HEK293 (cell line): ENCODE measurements around the gene CAPN1.

ENCODE experiments used
- CTCF ChIA-PET: fragments of 350-600 bp; formaldehyde crosslinking; extraction: SDS; loops from one replicate; lab custom pipeline; 2021; ENCODE audit warnings: antibody characterized with exemption; lab: Yijun Ruan, JAX
- POLR2A ChIA-PET: fragments of 300-600 bp; formaldehyde crosslinking; extraction: SDS; loops from one replicate; lab custom pipeline; 2020; ENCODE audit warnings: antibody characterized with exemption, inconsistent platforms; lab: Yijun Ruan, JAX
- H3K27ac ChIP-seq: fragments of 200-500 bp; sonication (Bioruptor generic); 2 replicates; pipeline ENCODE4 v1.5.1; 2014; ENCODE audit warnings: low read depth, low read length, control low read depth, inconsistent platforms; ENCODE audit errors: extremely low read depth
- H3K36me3 ChIP-seq, 2 experiments: fragments of 200-500 bp in 1 of 2; sonication (Bioruptor generic) in 1 of 2; 1 replicate in 1 of 2; 2 replicates in 1 of 2; pipeline ENCODE4 v1.5.1; 2014 to 2017; ENCODE audit warnings: inconsistent platforms in 2 of 2, low read length in 2 of 2; ENCODE audit not compliant: control insufficient read depth in 2 of 2, insufficient read depth in 1 of 2
- H3K4me1 ChIP-seq: fragments of 200-500 bp; sonication (Bioruptor generic); 2 replicates; pipeline ENCODE4 v1.5.1; 2014; ENCODE audit warnings: mild to moderate bottlenecking, low read length, inconsistent platforms; ENCODE audit not compliant: control insufficient read depth, insufficient read depth
- H3K4me3 ChIP-seq: 2 replicates; pipeline ENCODE4 v1.5.1; 2011; ENCODE audit warnings: low read depth, mild to moderate bottlenecking, control low read depth, low read length, moderate library complexity
- H3K9me3 ChIP-seq: fragments of 200-500 bp; sonication (Bioruptor generic); 2 replicates; pipeline ENCODE4 v1.5.1; 2014; ENCODE audit warnings: low read depth, low read length, inconsistent platforms; ENCODE audit not compliant: control insufficient read depth, insufficient read depth
- FEZF1 ChIP-seq: fragments of 450-650 bp; formaldehyde crosslinking; IDR thresholded peaks from 2 replicates; pipeline ENCODE4 v1.5.1; 2016; ENCODE audit warnings: missing biosample characterization, missing genetic modification characterization
- MZF1 ChIP-seq: fragments of 450-650 bp; formaldehyde crosslinking; IDR thresholded peaks from 2 replicates; pipeline ENCODE4 v1.5.1; 2017; ENCODE audit warnings: missing biosample characterization, missing genetic modification characterization, borderline replicate concordance
- REST ChIP-seq: fragments of 450-650 bp; formaldehyde crosslinking; IDR thresholded peaks from 2 replicates; pipeline ENCODE4 v1.5.1; 2016; ENCODE audit warnings: missing biosample characterization, missing genetic modification characterization
- SCRT2 ChIP-seq: fragments of 450-650 bp; formaldehyde crosslinking; IDR thresholded peaks from 2 replicates; pipeline ENCODE4 v1.5.1; 2016; ENCODE audit warnings: missing biosample characterization, missing genetic modification characterization
- TSHZ1 ChIP-seq: fragments of 450-650 bp; formaldehyde crosslinking; IDR thresholded peaks from 2 replicates; pipeline ENCODE4 v1.5.1; 2016; ENCODE audit warnings: missing biosample characterization, missing genetic modification characterization, borderline replicate concordance
- YY2 ChIP-seq: fragments of 450-650 bp; formaldehyde crosslinking; IDR thresholded peaks from 2 replicates; pipeline ENCODE4 v1.5.1; 2016; ENCODE audit warnings: missing biosample characterization, missing genetic modification characterization
- ZEB2 ChIP-seq: fragments of 450-650 bp; formaldehyde crosslinking; IDR thresholded peaks from 2 replicates; pipeline ENCODE4 v1.5.1; 2016; ENCODE audit warnings: missing biosample characterization, missing genetic modification characterization
- ZFP37 ChIP-seq: fragments of 450-650 bp; formaldehyde crosslinking; IDR thresholded peaks from 2 replicates; pipeline ENCODE4 v1.5.1; 2016; ENCODE audit warnings: missing biosample characterization, missing genetic modification characterization
- ZNF10 ChIP-seq: fragments of 450-650 bp; formaldehyde crosslinking; IDR thresholded peaks from 2 replicates; pipeline ENCODE4 v1.5.1; 2017; ENCODE audit warnings: missing biosample characterization, missing genetic modification characterization
- ZNF140 ChIP-seq: fragments of 450-650 bp; formaldehyde crosslinking; IDR thresholded peaks from 2 replicates; pipeline ENCODE4 v1.5.1; 2016; ENCODE audit warnings: missing biosample characterization, missing genetic modification characterization
- ZNF24 ChIP-seq: fragments of 450-650 bp; formaldehyde crosslinking; IDR thresholded peaks from 2 replicates; pipeline ENCODE4 v1.5.1; 2016; ENCODE audit warnings: missing biosample characterization, missing genetic modification characterization
- ZNF248 ChIP-seq: fragments of 450-650 bp; formaldehyde crosslinking; IDR thresholded peaks from 2 replicates; pipeline ENCODE4 v1.5.1; 2017; ENCODE audit warnings: missing biosample characterization, missing genetic modification characterization
- ZNF280C ChIP-seq: fragments of 450-650 bp; formaldehyde crosslinking; IDR thresholded peaks from 2 replicates; pipeline ENCODE4 v1.5.1; 2016; ENCODE audit warnings: missing biosample characterization, missing genetic modification characterization
- ZNF341 ChIP-seq: fragments of 450-650 bp; formaldehyde crosslinking; IDR thresholded peaks from 2 replicates; pipeline ENCODE4; 2016; ENCODE audit warnings: low read depth, missing biosample characterization, missing genetic modification characterization
- ZNF354C ChIP-seq: fragments of 450-650 bp; formaldehyde crosslinking; IDR thresholded peaks from 2 replicates; pipeline ENCODE4 v1.5.1; 2016; ENCODE audit warnings: missing biosample characterization, missing genetic modification characterization, low read depth, borderline replicate concordance
- ZNF394 ChIP-seq: fragments of 450-650 bp; formaldehyde crosslinking; IDR thresholded peaks from 2 replicates; pipeline ENCODE4 v1.5.1; 2016; ENCODE audit warnings: missing biosample characterization, missing genetic modification characterization, mild to moderate bottlenecking, moderate library complexity, borderline replicate concordance
- ZNF426 ChIP-seq: fragments of 450-650 bp; formaldehyde crosslinking; IDR thresholded peaks from 2 replicates; pipeline ENCODE4 v1.5.1; 2017; ENCODE audit warnings: missing biosample characterization, missing genetic modification characterization, mild to moderate bottlenecking, inconsistent platforms, moderate library complexity
- ZNF558 ChIP-seq: fragments of 450-650 bp; formaldehyde crosslinking; IDR thresholded peaks from 2 replicates; pipeline ENCODE4 v1.5.1; 2016; ENCODE audit warnings: missing biosample characterization, missing genetic modification characterization
- ZNF560 ChIP-seq: fragments of 450-650 bp; formaldehyde crosslinking; IDR thresholded peaks from 2 replicates; pipeline ENCODE4 v1.5.1; 2017; ENCODE audit warnings: missing biosample characterization, missing genetic modification characterization, borderline replicate concordance
- ZNF623 ChIP-seq: fragments of 450-650 bp; formaldehyde crosslinking; IDR thresholded peaks from 2 replicates; pipeline ENCODE4 v1.5.1; 2016; ENCODE audit warnings: missing biosample characterization, missing genetic modification characterization
- ZNF658 ChIP-seq: fragments of 450-650 bp; formaldehyde crosslinking; IDR thresholded peaks from 2 replicates; pipeline ENCODE4; 2016; ENCODE audit warnings: missing biosample characterization, missing genetic modification characterization
- ZNF692 ChIP-seq: fragments of 450-650 bp; formaldehyde crosslinking; IDR thresholded peaks from 2 replicates; pipeline ENCODE4 v1.5.1; 2016; ENCODE audit warnings: missing biosample characterization, missing genetic modification characterization
- ZSCAN23 ChIP-seq: fragments of 450-650 bp; formaldehyde crosslinking; IDR thresholded peaks from 2 replicates; pipeline ENCODE4 v1.5.1; 2016; ENCODE audit warnings: missing biosample characterization, missing genetic modification characterization
- ZSCAN5A ChIP-seq: fragments of 450-650 bp; formaldehyde crosslinking; IDR thresholded peaks from 2 replicates; pipeline ENCODE4 v1.5.1; 2016; ENCODE audit warnings: missing biosample characterization, missing genetic modification characterization

Gene CAPN1

GRCh38 chr11:65147352-65148075 lies 34.2 kb upstream of the CAPN1 start (continued):
- TF ChIP-seq REST (tag by site-specific recombination) (peak; percentile 32; the same call in 1 of the 2 replicates), ZNF394 (tag by site-specific recombination) (peak; percentile 86; the same call in 1 of the 2 replicates), ZNF280C (tag by site-specific recombination) (no peak), ZNF558 (tag by site-specific recombination) (peak; percentile 42; the same call in 1 of the 2 replicates), ZNF140 (peak; percentile 17; the same call in 1 of the 2 replicates), ZNF10 (tag by site-specific recombination) (no peak), ZNF426 (tag by site-specific recombination) (peak; percentile 58), ZNF623 (tag by site-specific recombination) (peak; percentile 64)
- TF ChIP-seq, all 188 proteins: peak for 11

GRCh38 chr11:65148657-65149056 lies 33.1 kb upstream of the CAPN1 start:
- ChIA-PET CTCF (interaction anchor here (0.9 kb wide), 1 partner anchor 12 kb away, joined by 4 read pairs; no protein-coding TSS in a partner anchor), POLR2A (interaction anchor here (0.6 kb wide), 1 partner anchor 12 kb away, joined by 3 read pairs; no protein-coding TSS in a partner anchor)
- Histone ChIP-seq H3K27ac (no peak overlapping the region), H3K4me3 (no peak overlapping the region), H3K36me3 (no peaks in the 10 kb centered on the region), H3K9me3 (no peaks in the 10 kb centered on the region), H3K4me1 (no peaks in the 10 kb centered on the region)
- TF ChIP-seq FEZF1 (tag by site-specific recombination) (no peak), SCRT2 (tag by site-specific recombination) (no peak), ZNF354C (no peak), ZNF341 (no peak), MZF1 (tag by site-specific recombination) (no peak), ZFP37 (tag by site-specific recombination) (no peak), ZNF623 (tag by site-specific recombination) (no peak), ZSCAN5A (tag by site-specific recombination) (no peak), ZNF248 (tag by site-specific recombination) (no peak), ZSCAN23 (no peak), ZNF658 (tag by site-specific recombination) (no peak), ZNF560 (tag by site-specific recombination) (no peak), TSHZ1 (tag by site-specific recombination) (no peak), ZEB2 (tag by site-specific recombination) (no peak), YY2 (tag by site-specific recombination) (no peak), ZNF692 (tag by site-specific recombination) (no peak), ZNF24 (tag by site-specific recombination) (no peak)
